K562 (cell line): ENCODE data around the gene BGLAP. TPM values are rescaled to one million over a fixed set of nuclear protein-coding genes. Genes with fewer than 3 reads are reported as not detected.

Source experiments
- CREM ChIP-seq: IDR thresholded peaks from 2 replicates; pipeline ENCODE4 v1.6.1; 2014; ENCODE audit warnings: antibody characterized with exemption, low read depth
- CTCF ChIP-seq, 3 experiments: IDR thresholded peaks in 2 of 3; conservative IDR thresholded peaks in 1 of 3; 2 replicates each; pipeline ENCODE4 v1.5.1; 2011 to 2012; ENCODE audit warnings: low read length in 3 of 3, mild to moderate bottlenecking in 3 of 3, control low read depth in 2 of 3, improper control_type of control experiment in 1 of 3, inconsistent platforms in 1 of 3, low read depth in 1 of 3, mixed read lengths in 1 of 3, moderate library complexity in 1 of 3; ENCODE audit not compliant: insufficient read depth in 2 of 3
- ESRRA ChIP-seq: fragments of 450-650 bp; IDR thresholded peaks from 2 replicates; pipeline ENCODE4 v1.6.1; 2014; ENCODE audit warnings: low read depth, mild to moderate bottlenecking, moderate library complexity, borderline replicate concordance
- ETV1 ChIP-seq: fragments of 450-650 bp; conservative IDR thresholded peaks from 2 replicates; pipeline ENCODE4 v1.6.1; 2016; ENCODE audit warnings: missing genetic modification characterization, control low read depth, low read depth, missing compliant biosample characterization
- FOXP4 ChIP-seq: sonication (generic); formaldehyde crosslinking; IDR thresholded peaks from 2 replicates; pipeline ENCODE4 v1.8.0; 2022; ENCODE audit warnings: mild to moderate bottlenecking, missing genetic modification reagents, borderline replicate concordance
- HDAC1 ChIP-seq, 2 experiments: fragments of 450-650 bp; IDR thresholded peaks; 2 replicates each; pipeline ENCODE4 v1.6.1; 2016 to 2017; ENCODE audit warnings: inconsistent platforms in 1 of 2, mild to moderate bottlenecking in 1 of 2, moderate library complexity in 1 of 2
- JUND ChIP-seq, 2 experiments: IDR thresholded peaks; 2 replicates in 1 of 2; 3 replicates in 1 of 2; pipeline ENCODE4 v1.6.1; 2011; ENCODE audit warnings: borderline replicate concordance in 2 of 2, low read depth in 2 of 2, low read length in 2 of 2, improper control_type of control experiment in 1 of 2, missing biosample characterization in 1 of 2, missing genetic modification characterization in 1 of 2, missing genetic modification reagents in 1 of 2
- MNT ChIP-seq, 2 experiments: fragments of 450-650 bp; conservative IDR thresholded peaks; 2 replicates each; pipeline ENCODE4 v1.6.1; 2017; ENCODE audit warnings: mild to moderate bottlenecking in 2 of 2, moderate library complexity in 2 of 2
- MTA3 ChIP-seq: fragments of 450-650 bp; formaldehyde crosslinking; IDR thresholded peaks from 2 replicates; pipeline ENCODE4 v1.6.1; 2017; ENCODE audit warnings: mild to moderate bottlenecking, borderline replicate concordance
- NFIC ChIP-seq: fragments of 450-650 bp; IDR thresholded peaks from 2 replicates; pipeline ENCODE4 v1.6.1; 2017; ENCODE audit warnings: mild to moderate bottlenecking, inconsistent platforms
- TBP ChIP-seq: optimal IDR thresholded peaks from 2 replicates; pipeline ENCODE3; 2011; ENCODE audit warnings: low read depth, low read length, improper control_type of control experiment
- THRAP3 ChIP-seq: fragments of 450-650 bp; IDR thresholded peaks from 2 replicates; pipeline ENCODE4 v1.6.1; 2016; ENCODE audit warnings: mild to moderate bottlenecking, inconsistent platforms, borderline replicate concordance
- ZBTB33 ChIP-seq: sonication (generic); formaldehyde crosslinking; IDR thresholded peaks from 2 replicates; pipeline ENCODE4 v1.8.1; 2023; ENCODE audit warnings: mild to moderate bottlenecking, missing genetic modification reagents
- ZNF184 ChIP-seq: sonication (generic); formaldehyde crosslinking; IDR thresholded peaks from 2 replicates; pipeline ENCODE4 v1.5.0; 2020; ENCODE audit warnings: missing genetic modification reagents
- ZNF277 ChIP-seq: fragments of 250-450 bp; sonication (Bioruptor Pico); IDR thresholded peaks from 2 replicates; pipeline ENCODE4 v1.8.0; 2022; ENCODE audit warnings: inconsistent platforms, mild to moderate bottlenecking, moderate library complexity, borderline replicate concordance
- ZNF551 ChIP-seq: fragments of 250-450 bp; sonication (Bioruptor Pico); IDR thresholded peaks from 2 replicates; pipeline ENCODE4 v1.5.0; 2021; ENCODE audit warnings: mild to moderate bottlenecking, moderate library complexity
- polyA plus RNA-seq, 8 experiments: library from polyadenylated mRNA; depleted of rRNA in 4 of 8; stranded (reverse) in 5 of 8; unstranded in 3 of 8; fragments of >200 nt; fragmentation: Nextera tagmentation in 2 of 8; fragmentation: Illumina TruSeq in 1 of 8; extraction: Ambion mirVana in 2 of 8; extraction: Trizol in 1 of 8; gene quantifications; 2 replicates each; pipeline versions ENCODE4 v1.2.1 to v1.2.3, GENCODE V29; 2011 to 2014; ENCODE audit warnings: inconsistent platforms in 1 of 8, missing spikeins in 1 of 8
- total RNA-seq, 7 experiments: library from RNA; depleted of rRNA in 6 of 7; stranded (reverse); fragments of >200 nt in 6 of 7; fragmentation: Illumina TruSeq in 2 of 7; extraction: Trizol in 2 of 7; gene quantifications; 2 replicates each; pipeline versions ENCODE4 v1.2.1 to v1.2.3, GENCODE V29; 2011 to 2021; ENCODE audit warnings: low replicate concordance in 1 of 7

Gene BGLAP
- total and polyA plus RNA-seq, 9 of the 15 experiments (the other 6 are each of a cell fraction or from before 2014, with no cell fraction given): 0.15 to 1.4 (median 0.28) TPM; not detected in 3

- no peak for TF ChIP-seq ZNF277 (CRISPR knock-in tag)
- peak in 1 of 3 experiments; percentile 39; a peak in 2 of 6 replicates for TF ChIP-seq CTCF (IDR thresholded peaks at IDR 0.05 in 2 of 3, conservative IDR thresholded peaks at IDR 0.05 in 1 of 3; ENCODE audit: insufficient read depth in 2 of 3, low read depth in 1 of 3, low read length in 3 of 3)
- TF ChIP-seq ZBTB33 (CRISPR knock-in tag): peak; percentile 57
- TF ChIP-seq NFIC: peak; percentile 70
- TF ChIP-seq MTA3: peak; percentile 89
- TF ChIP-seq HDAC1 (IDR thresholded peaks at IDR 0.05): peak in 1 of 2 experiments; percentile 62; a peak in 1 of 4 replicates
- TF ChIP-seq ESRRA: peak; percentile 64
- TF ChIP-seq MNT (conservative IDR thresholded peaks at IDR 0.05): peak; percentile 84 to 89
- peak; percentile 90 for TF ChIP-seq CREM
- no peak for TF ChIP-seq THRAP3
- TF ChIP-seq ZNF184 (CRISPR knock-in tag): no peak
- TF ChIP-seq TBP: peak; percentile 95
- no peak for TF ChIP-seq ZNF551 (CRISPR knock-in tag)
- peak; percentile 79; the same call in 1 of the 2 replicates for TF ChIP-seq JUND (IDR thresholded peaks at IDR 0.05; ENCODE audit: borderline replicate concordance, low read depth, low read length)
- TF ChIP-seq JUND (tag; IDR thresholded peaks at IDR 0.05; ENCODE audit: borderline replicate concordance, low read depth, low read length): peak; percentile 55; the same call in 1 of the 3 replicates
- TF ChIP-seq ETV1 (tag): peak; percentile 97
- TF ChIP-seq FOXP4 (CRISPR knock-in tag): no peak
Observed at GRCh38 chr1:156282479-156283222, 40.7 kb downstream of the BGLAP start, which contains the start of gene SMG5 (continued).
